Right renal pelvis (tissue), 4 donors: ENCODE results near the gene GADD45B. TPM values are rescaled to one million over a fixed set of nuclear protein-coding genes. Genes with fewer than 3 reads are reported as not detected.

ENCODE experiments used
- DNase-seq, 4 donors: peaks; one replicate each; pipeline ENCODE4 v3.0.0-alpha.2; 2013; ENCODE audit warnings: low read depth in 4 of 4, low spot score in 3 of 4, missing footprints in 1 of 4
- polyA plus RNA-seq, 4 donors: library from polyadenylated mRNA; unstranded; fragments of 120-200 nt; gene quantifications; one replicate each; pipeline ENCODE4 v1.2.1, GENCODE V29; 2013; ENCODE audit not compliant: insufficient read length in 4 of 4

GADD45B gene, protein sequence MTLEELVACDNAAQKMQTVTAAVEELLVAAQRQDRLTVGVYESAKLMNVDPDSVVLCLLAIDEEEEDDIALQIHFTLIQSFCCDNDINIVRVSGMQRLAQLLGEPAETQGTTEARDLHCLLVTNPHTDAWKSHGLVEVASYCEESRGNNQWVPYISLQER
- 10 to 100 TPM; 10.1 to 14.1 (median 13.1) TPM for polyA plus RNA-seq

DNA sequence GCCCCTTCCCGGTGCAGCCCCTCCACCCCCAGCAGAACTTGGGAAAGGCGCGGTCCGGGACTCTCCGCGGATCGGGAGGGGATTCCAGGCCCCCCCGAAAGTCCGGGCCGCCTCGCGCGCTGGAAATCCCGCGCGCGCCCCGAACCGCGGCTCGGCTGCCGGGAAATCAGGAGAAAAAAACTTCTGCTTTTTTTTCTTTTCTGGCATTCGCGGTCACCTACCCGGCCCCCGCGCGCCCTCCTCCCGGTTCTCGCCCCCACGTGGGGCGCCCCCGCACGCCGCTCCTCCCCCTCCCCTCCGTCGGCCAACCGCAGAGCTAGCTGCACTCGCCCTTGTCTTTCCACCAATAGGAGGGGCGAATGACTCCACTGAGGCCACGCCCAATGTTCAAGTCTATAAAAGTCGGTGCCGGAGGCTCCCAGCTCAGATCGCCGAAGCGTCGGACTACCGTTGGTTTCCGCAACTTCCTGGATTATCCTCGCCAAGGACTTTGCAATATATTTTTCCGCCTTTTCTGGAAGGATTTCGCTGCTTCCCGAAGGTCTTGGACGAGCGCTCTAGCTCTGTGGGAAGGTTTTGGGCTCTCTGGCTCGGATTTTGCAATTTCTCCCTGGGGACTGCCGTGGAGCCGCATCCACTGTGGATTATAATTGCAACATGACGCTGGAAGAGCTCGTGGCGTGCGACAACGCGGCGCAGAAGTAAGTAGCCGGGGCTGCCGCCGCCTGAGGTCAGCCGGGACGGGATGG lies at the start of gene GADD45B:
Gene GADD45B, plus strand, starts transcription at position 426 of the 749 bp plus-strand sequence. Its CDS starts 232 bp downstream, at position 658.
- DNase-seq, result peak; percentile 96 to 97 (median 97)

DNA sequence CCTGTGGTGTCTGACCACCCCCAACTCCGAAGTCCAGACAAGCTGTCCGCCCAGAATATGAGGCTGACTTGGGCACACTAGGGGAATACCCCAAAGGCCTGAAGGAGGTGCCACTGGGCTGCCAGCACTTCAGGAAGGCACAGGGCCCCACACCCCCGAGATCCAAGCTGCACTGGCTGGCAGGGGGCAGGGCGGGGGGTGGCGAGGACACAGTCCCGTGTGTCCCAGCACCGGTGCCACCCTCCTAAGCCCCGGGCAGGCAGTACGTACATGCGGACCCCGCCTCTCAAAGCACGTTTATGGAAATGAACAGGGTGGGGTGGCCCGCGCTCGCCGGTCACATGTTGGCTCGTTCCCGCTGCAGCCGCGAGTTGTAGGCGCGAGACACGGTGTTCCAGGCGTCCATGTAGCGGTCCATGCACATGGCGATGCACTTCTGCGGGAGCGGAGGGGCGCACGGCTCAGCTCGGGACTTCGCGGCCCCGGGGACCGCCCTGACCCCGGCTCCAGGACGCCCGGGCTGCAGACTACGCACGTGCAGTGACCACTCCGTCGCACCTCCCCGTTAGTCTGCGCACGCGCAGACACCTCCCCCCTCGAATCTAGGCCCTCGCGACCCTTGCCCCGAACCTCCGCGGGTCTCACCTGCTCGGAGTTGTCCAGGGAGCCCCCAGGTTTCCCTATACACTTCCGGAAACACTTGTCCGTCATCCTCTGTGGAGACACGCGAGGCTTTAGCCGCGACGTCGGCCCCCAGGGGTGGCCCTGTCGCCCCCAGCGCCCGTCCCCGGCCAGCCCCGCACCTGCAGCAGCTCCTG lies 49.1 kb upstream of the GADD45B start:
- no peak for DNase-seq

DNA sequence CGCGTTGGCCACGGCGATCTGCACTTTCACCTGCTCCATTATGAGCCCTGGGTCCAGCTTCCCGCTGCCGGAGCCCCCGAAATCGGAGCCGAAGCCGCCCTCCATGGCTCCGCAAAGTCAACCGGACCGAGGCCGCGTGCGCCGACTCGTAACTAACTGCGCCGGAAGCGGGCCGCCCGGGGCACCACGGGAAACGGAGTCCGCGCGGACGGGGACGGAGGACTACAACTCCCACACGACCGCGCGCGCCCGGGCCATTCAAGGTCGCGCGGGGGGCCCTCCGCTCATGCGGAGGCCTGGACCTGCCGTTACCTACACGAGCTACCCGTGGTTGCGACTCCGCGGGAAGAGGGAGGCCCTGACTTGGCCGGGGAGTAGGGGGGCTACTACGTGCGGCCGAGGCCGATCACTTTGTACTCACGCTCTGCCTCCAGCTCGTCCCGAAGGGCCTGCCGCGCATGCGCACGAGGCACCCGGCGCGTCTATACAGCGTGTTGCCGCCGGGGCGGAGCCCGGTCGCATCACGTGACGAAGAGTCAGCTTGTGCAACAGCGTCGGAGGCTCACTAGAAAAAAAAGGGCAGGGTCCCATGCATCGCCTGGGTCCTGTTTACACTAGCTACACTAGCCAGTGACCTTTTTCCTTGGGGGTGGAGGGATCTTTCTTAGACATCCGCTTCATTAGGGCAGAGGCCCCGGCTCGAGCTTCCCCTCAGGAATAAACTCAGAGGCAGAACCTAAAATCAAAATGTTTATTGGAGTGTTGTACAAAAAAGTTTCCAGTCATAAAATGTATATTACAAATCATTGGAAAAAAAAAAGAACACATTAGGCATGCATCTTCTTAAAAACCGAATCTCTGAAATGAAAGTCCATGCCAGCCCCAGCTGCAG lies 48.3 kb upstream of the GADD45B start, which contains the start of gene TIMM13:
Gene TIMM13, minus strand, starts transcription at position 158 of the 892 bp plus-strand sequence. Its CDS starts 53 bp downstream, at position 105.
- DNase-seq, result peak; percentile 93 to 99 (median 94)

DNA sequence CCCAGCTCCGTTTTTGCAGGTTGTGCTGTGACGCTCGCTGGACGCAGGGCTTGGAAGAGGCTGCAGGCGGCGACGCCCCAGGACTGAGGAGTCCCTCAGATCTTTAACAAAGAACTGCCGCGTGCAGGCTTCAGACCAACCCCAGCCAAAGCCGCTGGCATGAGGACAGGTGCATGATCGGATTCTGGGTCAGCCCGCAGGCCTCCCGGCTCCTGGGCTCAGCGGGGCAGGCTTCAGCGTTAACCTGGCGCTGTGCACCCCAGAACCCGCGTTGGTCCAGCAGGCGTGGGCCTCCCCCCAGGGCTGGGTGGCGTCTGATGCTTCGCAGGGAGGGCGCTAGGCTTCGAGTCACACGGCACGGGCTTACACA lies 47.6 kb upstream of the GADD45B start:
- no peak for DNase-seq

DNA sequence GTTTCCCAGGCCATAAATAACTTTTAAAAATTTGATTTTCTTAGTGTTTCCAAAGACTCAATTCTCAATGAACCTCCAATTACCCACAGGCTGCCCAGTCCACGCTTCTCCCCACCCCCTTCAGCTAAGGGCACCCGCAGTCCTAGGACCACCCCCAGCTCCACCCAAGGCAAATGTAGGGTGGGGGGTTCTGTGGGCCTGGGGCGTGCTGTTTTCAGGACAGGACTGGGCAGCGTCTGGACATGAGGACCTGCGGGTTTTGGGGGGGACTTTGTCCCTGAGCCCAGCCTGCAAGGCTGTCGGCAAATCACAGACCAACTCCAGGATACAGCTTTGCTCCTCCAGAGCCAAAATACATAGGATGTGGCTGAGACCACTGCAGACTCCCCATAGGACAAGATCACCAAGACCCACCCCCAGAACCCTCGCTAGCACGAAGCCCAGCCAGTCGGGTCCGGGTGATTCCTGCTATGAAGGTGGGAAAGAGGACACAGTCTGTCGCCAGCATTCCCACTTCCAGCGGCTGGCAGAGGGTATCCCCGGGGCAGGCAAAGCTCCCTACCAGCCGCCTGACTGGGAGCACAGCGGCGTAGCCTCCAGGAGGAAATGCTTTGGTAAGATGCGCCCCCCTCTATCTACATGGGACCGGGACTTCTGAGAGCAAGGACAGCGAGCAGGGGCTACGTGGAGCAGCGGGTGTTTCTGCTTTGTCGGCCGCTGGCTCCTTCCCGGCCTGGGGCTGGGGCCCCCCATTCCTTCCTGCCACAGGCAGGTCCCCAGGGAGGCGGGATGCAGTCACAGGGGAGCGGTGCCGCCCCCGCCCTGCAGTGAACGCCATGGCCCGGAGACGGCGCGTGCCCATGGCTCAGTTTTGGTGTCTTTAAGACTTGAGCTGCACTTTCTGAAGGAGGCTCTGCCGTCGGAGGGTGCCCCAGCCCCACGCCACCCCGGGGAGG lies 46.9 kb upstream of the GADD45B start:
- no peak for DNase-seq

DNA sequence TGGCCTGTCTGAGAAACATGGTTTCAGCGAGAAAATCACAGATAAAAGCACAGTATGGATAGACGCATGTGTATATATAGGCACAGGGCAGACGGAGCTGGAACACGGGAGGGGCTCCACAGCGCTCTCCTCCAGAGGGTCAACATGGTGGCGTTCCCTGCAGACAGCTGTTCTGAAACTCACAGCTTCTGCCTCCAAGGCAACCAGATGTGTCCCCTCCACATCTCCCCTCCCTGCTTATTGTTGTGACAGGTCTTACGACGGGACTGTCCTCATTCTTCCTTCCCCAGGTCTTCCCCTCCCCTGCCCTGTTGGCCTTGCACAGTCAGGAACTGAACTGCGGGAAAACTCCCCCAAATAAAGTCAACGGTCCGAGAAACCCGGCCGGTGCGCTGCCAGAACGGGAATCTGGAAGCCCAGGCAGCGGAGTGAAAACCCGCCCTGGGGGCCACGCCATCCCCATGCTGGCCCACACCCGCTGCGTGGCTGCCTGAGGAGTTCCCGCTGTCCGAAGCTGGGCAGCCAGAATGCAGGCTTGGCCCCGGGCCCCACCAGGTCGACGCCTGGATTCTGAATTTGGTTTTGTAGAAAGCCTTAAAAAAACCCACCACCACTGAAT lies 45.9 kb upstream of the GADD45B start:
- DNase-seq, result no peak

DNA sequence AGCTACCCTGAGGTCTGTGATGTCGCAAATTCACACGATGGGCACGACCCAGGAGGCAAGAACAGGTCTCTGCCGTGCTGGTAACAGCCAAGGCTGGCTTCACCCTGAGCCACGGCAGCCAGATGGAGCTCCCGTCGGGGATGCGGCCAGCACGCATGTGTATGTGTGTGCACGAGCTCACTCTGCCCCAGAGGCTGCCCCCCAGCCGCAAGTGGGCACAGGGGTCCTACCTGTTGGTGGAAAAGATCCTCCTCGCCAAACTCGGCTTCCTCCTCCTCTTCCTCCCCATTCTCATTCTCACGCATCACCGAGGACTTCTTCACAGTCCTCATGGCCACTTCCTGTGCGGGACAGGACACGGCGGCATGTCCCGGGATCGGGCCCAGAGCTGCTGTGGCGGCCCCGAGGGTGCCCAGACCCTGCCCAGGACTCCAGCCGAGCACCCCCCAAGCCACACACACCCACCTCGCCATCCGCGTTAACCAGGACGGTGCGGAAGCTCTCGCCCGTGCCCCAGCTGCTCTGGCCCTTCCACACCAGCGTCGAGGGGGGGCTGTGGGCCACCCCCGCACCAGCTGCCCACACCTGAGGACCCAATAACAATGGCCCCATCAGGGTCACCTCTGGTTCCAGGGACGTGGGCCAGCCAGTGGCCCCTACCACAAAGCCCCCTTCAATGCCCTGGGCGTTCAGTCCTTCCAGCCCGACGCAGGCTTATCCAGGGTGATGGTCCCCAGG lies 44.4 kb upstream of the GADD45B start:
- no peak for DNase-seq

DNA sequence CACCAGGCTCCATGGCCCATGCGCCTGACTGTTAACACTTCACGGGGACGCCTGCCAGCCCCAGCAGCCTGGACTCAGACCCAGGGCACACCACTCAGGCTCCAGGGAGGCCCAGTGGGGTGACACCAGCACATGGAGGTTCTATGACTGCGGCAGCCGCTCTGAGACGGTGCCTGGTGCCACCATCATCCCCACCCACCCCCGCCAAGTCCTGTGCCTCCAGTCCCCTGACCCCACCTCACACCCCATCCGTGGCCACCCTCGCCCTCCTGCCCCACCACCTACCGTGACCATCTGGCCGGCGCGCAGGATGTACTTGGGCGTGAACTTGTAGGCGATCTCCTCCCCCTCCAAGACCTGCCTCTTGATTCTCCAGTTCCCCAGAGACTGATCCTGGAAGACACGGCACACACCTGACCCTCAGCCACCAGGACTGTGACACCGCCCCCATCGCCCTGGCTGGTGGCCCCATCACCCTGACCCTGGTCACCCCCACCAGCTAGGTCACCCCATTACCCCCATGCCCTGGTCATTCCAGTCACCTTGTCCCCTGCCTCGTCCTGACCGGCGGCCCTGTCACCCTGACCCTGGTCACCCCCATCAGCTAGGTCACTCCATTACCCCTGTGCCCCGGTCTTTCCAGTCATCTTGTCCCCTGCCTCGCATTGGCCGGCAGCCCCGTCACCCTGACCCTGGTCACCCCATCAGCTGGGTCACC lies 43.6 kb upstream of the GADD45B start:
- DNase-seq, result no peak

DNA sequence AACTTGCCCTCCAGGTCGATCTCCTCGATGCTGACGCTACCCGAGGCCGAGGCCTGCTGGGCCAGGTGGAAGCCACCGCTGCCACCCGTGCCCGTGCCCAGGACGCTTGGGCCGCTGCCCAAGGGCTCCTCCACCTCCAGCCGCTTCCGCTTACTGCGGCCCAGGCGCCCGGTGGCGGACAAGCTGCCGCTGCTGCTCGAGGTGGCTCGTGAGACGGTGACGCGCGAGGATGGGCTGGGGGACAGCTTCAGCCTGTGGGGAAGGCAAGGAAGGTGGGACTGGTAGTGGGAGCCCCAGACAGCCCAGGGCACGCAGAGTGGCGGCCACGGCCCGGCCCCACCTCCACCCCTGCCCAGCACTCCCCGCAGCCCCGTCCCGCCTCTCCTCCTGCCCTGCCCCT lies 42.1 kb upstream of the GADD45B start:
- no peak for DNase-seq

DNA sequence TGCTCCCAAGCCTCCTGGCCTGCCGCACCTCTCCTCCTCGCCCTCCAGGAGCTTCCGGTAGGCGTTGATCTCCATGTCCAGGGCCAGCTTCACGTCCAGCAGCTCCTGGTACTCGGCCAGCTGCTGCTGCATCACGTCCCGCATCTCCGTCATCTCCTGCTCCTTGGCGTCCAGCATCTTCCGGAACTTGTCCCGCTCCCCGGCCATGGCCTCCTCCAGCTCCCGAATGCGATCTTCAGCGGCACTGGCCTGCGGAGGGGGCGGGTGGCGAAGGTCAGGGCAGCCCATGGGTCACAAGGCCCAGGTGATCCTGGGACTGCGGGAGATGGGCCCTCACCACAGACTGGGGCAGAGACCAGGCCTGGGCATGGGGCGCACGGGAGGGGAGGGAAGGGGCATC lies 41.7 kb upstream of the GADD45B start:
- no peak for DNase-seq

DNA sequence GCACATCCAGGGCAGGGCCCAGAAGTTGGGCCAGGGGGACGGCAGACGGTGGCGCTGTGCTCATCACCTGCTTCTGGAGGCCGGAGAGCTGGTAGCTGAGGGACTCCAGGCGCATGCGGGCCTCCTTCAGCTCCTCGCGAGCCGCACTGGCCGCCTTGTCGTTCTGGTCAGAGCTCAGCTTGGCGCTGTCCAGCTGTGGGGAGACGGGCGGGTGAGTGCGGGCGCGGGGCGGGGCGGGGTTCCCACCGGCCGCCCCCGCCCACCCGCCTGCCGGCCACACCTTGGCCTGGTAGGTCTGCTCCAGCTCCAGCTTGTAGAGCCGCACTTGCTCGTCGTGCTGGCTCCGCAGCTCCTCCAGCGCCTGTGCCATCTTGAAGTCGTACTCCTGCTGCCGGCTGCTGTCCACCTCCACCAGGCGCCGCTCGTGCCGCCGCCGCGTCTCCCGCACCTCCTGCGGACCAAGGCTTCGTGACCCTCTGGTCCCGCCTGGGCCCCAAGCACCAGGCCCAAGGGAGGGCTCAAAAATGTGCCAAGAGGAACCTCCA lies 41.1 kb upstream of the GADD45B start:
- no peak for DNase-seq

DNA sequence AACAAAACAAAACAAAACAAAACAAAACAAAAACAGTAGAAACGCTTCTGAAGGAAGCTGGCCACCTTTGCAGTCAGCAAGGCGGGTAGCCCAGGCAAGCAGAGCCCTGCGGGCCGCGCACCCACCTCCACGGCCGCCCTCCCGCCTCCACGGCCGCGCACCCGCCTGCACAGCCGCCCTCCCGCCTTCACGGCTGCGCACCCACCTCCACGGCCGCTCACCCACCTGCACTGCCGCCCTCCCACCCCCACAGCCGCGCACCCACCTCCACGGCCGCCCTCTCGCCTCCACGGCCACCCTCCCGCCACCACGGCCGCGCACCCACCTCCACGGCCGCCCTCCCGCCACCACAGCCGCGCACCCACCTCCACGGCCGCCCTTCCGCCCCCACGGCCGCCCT lies 39.5 kb upstream of the GADD45B start:
- DNase-seq, result no peak

DNA sequence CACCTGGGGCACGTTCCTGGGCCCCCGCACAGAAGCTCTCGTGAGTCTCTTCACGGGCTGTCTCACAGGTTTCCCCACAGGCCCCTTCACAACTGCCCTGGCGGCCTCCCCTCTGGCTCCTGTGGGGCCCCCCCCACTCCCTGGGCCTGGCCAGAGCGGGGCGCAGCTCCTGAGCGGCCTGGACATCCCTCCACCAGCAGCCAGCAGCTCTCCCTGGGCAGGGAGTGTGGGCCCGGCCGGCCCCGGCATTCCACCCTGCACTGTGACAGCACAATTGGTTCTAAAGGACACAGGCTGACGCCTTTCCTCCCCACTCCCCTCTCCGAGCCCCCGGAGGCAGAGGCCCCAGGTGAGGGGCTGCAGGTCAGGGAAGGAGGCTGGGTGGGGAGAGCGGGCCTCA lies 39.0 kb upstream of the GADD45B start:
- DNase-seq, result no peak

DNA sequence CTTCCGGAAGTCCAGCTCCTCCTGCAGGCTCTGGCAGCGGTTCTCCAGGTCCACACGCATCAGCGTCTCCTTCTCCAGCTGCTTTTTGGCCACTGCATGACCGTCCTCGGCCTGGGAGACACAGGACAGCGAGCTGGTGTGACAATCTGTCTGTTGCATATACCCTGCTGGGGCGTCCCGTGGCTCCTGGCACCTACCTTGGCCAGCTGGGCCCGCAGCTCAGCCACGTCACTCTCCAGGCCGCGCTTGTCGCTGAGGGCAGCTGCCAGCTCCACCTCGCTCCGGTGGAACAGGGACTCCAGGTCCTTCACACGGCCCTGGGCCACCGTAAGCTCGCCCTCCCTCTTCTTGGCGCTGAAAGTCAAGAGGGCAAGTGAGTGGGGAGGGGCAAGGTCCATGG lies 37.7 kb upstream of the GADD45B start:
- DNase-seq, result no peak

DNA sequence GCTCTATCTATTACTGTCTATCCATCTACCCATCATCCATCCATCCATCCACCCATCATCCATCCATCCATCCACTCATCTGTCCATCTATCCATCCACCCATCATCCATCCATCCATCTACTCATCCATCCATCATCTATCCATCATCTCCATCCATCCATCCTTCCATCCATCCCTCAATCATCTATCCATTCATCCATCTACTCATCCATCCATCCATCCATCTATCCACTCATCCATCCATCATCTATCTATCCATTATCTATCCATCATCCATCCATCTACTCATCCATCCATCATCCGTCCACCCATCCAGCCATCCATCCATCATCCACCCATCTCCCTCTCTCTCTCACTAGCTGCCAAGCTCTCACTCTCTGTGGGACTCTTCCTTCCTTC lies 35.4 kb upstream of the GADD45B start:
- no peak for DNase-seq

DNA sequence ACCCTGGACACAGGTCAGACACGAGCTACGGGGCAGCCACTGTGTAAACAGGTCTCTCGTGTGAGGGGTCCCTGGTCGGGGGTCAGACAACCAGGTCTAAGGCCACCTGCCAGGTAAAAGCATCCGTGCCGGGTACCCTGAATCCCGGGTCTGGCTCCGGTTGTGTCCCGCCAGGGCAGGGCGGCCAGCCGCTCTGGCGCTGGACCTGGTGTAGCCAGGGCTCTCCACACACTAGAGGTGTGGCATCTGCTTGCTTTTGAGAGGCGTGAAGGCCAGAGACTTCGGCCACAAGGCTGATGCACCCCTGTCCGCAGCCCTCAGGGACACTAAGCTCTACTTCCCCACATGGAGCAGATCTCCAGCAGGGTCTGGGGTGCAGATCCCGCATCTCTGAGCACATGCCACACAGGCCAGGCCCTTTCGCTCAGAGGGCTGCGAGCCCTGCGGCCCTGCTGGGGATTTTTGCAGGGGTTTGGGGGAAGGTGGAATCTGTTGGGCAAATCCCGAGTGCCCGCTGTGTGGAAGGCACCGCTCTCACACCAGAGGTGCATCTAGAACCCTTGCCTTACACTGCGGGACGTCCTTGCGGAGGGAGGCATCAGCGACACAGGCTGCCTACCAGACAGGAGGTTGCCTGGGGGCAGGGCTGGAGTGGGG lies 34.7 kb upstream of the GADD45B start:
- DNase-seq, result no peak
